GM19043 (cell line): ENCODE measurements around the gene SNF8.
A peak's percentile ranks its signal among the peaks of the same experiment; 100 is the strongest.

Experiments used
- ATAC-seq: cut with Tn5 transposase; IDR thresholded peaks from one replicate; pipeline ENCODE4 v1.9.1; 2021; ENCODE audit warnings: low read depth; ENCODE audit not compliant: unreplicated experiment

The SNF8 gene

DNA sequence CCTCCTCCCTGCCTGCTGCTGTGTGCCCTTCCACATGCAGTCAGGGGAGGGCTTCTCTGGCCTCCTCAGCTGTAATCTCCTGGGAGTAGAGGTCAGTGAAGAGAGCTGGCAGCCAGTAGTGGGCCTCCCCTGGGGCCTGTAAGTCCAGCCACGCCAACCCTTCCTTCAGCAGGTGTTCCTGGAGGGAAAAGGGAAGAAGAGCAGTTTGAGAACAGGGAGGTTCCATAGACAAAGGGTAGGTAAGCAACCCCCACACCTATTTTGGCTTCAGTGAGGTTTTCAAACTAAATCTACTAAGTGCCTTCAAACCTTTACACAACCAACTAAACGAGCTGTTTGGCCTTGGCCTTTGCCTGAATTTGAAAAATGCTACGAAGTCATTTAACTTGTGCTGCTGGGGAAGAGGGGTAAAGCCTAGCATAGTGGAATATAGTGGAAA, 14.2 kb downstream of the SNF8 start:
- no peak for ATAC-seq

DNA sequence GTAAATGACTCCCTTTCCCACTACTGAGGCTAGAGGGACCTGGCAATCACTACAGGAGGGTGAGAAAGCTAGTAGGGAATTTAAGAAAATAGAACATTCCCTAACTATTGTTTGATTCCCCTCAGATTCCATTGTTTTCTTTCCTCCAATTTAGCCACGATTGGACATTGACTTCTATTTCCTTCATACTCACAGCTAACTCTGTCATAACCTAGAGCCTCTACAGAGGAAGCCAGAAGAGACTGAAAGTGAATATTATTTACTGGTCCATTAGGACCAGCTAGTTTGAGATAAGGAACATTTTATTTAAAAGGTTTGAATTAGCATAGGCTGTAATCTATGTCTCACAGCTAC, 14.9 kb downstream of the SNF8 start:
- no peak for ATAC-seq

DNA sequence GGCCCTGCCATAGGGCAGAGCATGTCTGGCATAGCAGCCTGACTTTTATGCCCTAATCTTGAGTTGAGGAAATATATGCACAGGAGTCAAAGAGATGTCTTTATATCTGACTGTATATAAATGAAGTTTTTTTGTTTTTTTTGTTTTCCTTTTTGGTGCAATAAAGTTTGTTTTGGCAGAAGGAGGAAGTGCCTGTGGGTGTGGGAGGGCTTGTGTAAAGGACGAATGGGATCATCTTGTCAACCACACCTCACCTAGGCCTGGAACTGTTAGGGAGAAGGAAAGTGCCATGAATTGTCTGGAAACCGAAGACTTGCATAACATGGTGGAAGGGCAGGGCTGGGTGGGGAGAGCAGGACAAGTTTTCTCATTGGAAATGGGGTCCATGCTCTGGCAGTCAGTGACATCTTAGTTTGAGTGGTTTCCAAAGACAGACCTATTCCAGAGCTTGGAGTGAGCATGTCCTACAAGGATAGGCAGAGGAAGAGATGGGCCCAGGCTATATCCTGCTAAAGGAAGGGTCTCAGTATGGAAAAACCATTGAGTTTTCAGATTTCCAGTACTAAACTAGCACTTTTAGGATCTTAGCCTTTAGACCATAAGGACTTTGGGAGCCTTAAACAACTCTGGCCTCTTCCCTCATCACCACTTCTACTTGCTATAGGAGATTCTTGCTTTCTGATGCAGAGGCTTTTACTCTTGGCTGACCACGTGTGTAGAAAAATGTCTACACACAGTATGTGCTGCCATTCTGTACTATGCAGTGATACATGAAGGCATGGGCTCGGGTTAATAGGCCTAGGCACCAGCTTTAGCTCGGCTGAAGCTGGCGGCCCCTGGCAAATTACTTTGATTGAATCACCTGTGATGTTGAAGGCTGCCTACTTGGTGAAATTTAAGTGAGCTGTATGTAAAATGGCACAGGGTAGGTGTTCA, 15.5 kb downstream of the SNF8 start:
- ATAC-seq = no peak

GRCh38 chr17:48927978-48928745, 16.5 kb downstream of the SNF8 start:
- ATAC-seq = no peak

DNA sequence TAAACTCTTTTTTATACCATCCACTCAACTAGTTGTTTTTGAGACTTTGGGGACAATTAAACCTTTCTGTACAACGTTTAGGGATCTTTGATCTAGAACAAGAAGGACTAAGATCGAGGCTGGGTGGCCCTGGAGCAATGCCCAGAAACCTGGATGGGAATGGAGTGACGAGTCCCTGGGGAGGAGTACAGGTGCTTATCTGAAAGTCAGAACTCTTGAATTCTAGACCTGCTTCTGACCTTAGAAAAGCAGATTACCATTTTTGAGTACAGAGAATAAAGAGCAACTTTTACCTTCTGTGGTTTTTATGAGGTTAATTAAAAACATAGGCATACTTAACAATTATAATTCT, 18.7 kb downstream of the SNF8 start:
- no peak for ATAC-seq

GRCh38 chr17:48925251-48925990, 19.2 kb downstream of the SNF8 start:
- no peak for ATAC-seq

GRCh38 chr17:48915459-48916282, 29.0 kb downstream of the SNF8 start:
- peak; percentile 65 for ATAC-seq

- ATAC-seq = no peak
Measured at GRCh38 chr17:48912476-48912875, 32.2 kb downstream of the SNF8 start.

- no peak for ATAC-seq
Measured at GRCh38 chr17:48910370-48910769, 34.3 kb downstream of the SNF8 start.

DNA sequence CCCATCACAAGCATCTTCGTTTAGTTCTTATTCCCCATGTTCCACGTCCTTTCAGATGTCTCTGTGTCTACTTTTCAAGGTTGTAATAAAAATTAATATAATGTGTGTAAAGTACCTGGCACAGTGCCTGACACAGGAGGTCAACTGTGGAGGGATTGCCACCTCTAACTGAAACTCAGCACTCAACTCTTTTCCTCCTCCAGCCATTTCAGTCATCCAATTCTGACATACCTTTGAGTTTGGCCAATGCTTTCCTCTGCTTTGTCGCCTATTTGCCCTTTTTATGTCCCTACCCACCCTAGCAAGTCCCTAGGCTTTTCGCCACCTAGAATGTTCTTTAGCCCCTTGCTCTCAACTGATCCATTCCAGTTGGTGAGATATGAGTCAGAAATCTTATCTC, 34.9 kb downstream of the SNF8 start:
- no peak for ATAC-seq

DNA sequence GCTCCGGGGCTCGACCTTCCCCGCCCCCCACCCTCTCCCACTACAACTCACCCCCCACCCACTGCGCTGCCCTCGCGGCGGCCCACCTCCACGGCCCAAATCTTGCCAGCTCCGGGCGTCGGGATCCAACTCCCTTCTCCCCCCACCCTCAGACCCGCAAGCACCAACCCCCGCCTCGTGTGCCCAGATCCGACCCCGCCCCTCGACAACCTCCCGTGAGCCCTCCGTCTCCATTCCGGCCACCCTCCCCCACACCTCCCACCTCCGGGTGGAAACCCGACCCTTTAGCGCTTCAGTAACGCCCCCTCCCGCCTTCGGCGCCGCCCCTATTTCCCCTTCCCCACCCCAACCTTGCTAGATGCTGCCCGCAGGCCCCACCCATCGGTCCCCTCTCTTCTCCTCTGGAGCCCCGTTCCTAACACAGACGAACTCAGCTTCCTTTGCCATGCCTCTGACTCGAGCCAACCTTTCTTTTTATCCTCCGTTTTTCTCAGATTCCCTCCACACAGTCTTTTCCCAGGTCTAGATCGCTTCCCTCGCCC, 35.7 kb downstream of the SNF8 start:
- ATAC-seq = peak; percentile 36

DNA sequence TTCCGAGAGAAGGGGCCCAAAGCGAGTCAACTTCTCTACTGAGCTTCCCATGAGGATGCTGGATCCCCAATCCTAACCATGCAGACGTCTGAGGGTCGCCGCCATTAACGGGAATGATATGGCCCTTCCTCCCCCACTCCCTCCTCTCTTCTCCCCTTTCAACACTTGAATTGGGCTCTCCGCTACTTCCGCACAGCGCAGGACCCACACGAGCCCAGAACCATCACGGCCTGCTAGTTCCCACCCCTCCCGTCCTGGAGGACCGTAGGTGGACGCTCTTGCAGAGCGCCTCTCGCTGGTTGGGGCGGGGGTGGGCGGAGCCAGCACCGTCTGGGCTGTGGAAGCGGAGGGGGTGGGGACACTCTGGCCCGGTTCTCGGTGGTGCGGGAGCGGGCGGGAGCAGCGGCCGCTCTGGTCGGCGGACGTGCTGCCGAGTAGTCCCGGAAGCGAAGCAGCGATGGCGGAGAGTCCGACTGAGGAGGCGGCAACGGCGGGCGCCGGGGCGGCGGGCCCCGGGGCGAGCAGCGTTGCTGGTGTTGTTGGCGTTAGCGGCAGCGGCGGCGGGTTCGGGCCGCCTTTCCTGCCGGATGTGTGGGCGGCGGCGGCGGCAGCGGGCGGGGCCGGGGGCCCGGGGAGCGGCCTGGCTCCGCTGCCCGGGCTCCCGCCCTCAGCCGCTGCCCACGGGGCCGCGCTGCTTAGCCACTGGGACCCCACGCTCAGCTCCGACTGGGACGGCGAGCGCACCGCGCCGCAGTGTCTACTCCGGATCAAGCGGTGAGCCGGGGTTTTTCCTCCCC, 36.4 kb downstream of the SNF8 start, which contains the start of gene UBE2Z:
UBE2Z (plus strand) TSS at position 361 of the 797 bp plus-strand sequence; CDS start at position 458, 97 bp downstream.
- peak; percentile 75 for ATAC-seq

DNA sequence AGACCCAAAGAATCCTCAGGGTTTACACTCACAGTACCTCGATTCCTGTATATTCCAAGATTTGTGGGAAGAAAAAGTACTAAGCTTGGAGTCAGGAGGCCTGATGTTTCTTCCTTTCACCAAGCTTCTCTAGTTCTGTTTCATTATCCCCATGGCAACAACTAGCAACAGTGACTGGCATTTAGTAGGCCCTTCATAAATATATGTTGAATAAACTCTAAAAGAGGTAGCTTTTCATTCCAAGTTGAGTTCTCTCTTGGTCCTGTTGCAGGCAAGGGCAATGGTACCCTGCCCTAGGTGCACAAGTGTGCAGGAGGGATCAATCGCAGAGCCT, 37.0 kb downstream of the SNF8 start:
- ATAC-seq = no peak

- no peak for ATAC-seq
Measured at GRCh38 chr17:48905987-48906515, 38.6 kb downstream of the SNF8 start.

DNA sequence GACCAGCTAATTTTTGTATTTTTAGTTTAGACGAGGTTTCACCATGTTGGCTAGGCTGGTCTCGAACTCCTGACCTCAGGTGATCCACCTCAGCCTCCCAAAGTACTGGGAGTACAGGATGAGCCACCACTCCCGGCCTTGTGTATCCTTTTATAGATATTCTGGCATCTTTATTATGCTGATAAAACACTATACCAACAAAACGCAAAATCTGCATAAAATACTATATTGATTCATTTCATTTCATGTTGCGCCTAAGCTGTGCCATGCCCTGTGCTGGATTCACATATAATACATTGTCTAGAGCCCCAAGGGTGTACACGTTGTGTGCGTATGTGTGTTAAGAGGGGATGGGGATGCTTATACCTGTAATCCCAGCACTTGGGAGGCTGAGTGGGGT, 40.2 kb downstream of the SNF8 start:
- ATAC-seq = no peak

- ATAC-seq = no peak
Measured at GRCh38 chr17:48903401-48903800, 41.2 kb downstream of the SNF8 start.

GRCh38 chr17:48901241-48901640, 43.4 kb downstream of the SNF8 start:
- no peak for ATAC-seq

- no peak for ATAC-seq
Measured at GRCh38 chr17:48894886-48895285, 49.8 kb downstream of the SNF8 start.
